Measurements from ENCODE around the gene GEMIN7.

GRCh38 chr19:45118106-45118505 is 39.0 kb downstream of the GEMIN7 start:
- TF ChIP-seq CTCF (IDR thresholded peaks at IDR 0.05) (no peak), POLR2A (IDR thresholded peaks at IDR 0.05) (no peak)

All from heart left ventricle (tissue), 13 donors.